HepG2 (cell line): ENCODE results near the gene NID1. TPM values are rescaled to one million over a fixed set of nuclear protein-coding genes. Genes with fewer than 3 reads are reported as not detected.

Source experiments
- ATAC-seq: fragments of 200-7000 bp; cut with Tn5 transposase; 3 replicates; pipeline ENCODE4 v1.9.1; 2020; ENCODE audit warnings: mild to moderate bottlenecking, moderate library complexity
- BruUV-seq: library from RNA; stranded (reverse); fragments of 400-500 nt; replicated peaks from 2 replicates; lab custom pipeline; 2021; lab: Mats Ljungman, UMichigan
- CTCF ChIA-PET: fragments of 300-600 bp; formaldehyde crosslinking; extraction: SDS; loops from one replicate; lab custom pipeline; 2021; ENCODE audit warnings: low total read pairs, inconsistent platforms, low intra/inter-chr PET ratio; lab: Yijun Ruan, JAX
- POLR2A ChIA-PET: fragments of 350-600 bp; sonication (Branson Sonifier 250); formaldehyde crosslinking; loops from one replicate; lab custom pipeline; 2020; ENCODE audit warnings: antibody characterized with exemption, inconsistent platforms; lab: Yijun Ruan, JAX
- DNase-seq: peaks from one replicate; pipeline ENCODE4 v3.0.0-alpha.2; 2015; ENCODE audit warnings: low spot score
- FAIRE-seq: peaks from 3 replicates; lab custom pipeline; 2011; peaks lifted over from hg19 to GRCh38; lab: Jason Lieb, UNC
- H2AFZ ChIP-seq: one replicate; pipeline ENCODE4 v1.6.1; 2011; ENCODE audit warnings: low read length, inconsistent platforms
- H3K27ac ChIP-seq: fragments of 300-600 bp; 3 replicates; pipeline ENCODE4 v1.8.0; 2011; ENCODE audit warnings: mixed run types, mild to moderate bottlenecking, mixed read lengths, low read length, inconsistent platforms; ENCODE audit not compliant: insufficient read depth; ENCODE audit errors: extremely low read length
- H3K27me3 ChIP-seq, 2 experiments: fragments of 200-600 bp in 1 of 2; 2 replicates in 1 of 2; 3 replicates in 1 of 2; pipeline versions ENCODE4 v1.6.0 to v1.8.0; 2011; ENCODE audit warnings: low read length in 2 of 2, mild to moderate bottlenecking in 2 of 2, moderate library complexity in 2 of 2, inconsistent platforms in 1 of 2; ENCODE audit not compliant: insufficient read depth in 2 of 2, control insufficient read depth in 1 of 2
- H3K36me3 ChIP-seq, 2 experiments: fragments of 200-600 bp in 1 of 2; replicated peaks in 1 of 2; 2 replicates in 1 of 2; 3 replicates in 1 of 2; pipeline versions ENCODE4 v1.5.1 to v1.8.0; 2011; ENCODE audit warnings: low read length in 2 of 2, inconsistent platforms in 1 of 2; ENCODE audit not compliant: insufficient read depth in 2 of 2, control insufficient read depth in 1 of 2
- H3K4me1 ChIP-seq: 2 replicates; pipeline ENCODE4 v1.5.1; 2012; ENCODE audit warnings: low read length, inconsistent platforms; ENCODE audit not compliant: insufficient read depth
- H3K4me2 ChIP-seq: 2 replicates; pipeline ENCODE4 v1.6.0; 2011; ENCODE audit warnings: low read depth, low read length, inconsistent platforms
- H3K4me3 ChIP-seq, 3 experiments: fragments of 200-600 bp in 1 of 3; sonication (generic), shearing (Covaris generic) in 1 of 3; replicated peaks in 1 of 3; 2 replicates each; pipeline ENCODE4 v1.5.1; 2011 to 2016; ENCODE audit warnings: low read length in 3 of 3, inconsistent platforms in 2 of 3, low read depth in 2 of 3, mild to moderate bottlenecking in 2 of 3, control low read depth in 1 of 3, mixed read lengths in 1 of 3; ENCODE audit not compliant: insufficient read depth in 1 of 3
- H3K79me2 ChIP-seq: one replicate; pipeline ENCODE4 v1.6.1; 2011; ENCODE audit warnings: low read length, inconsistent platforms; ENCODE audit not compliant: insufficient read depth
- H3K9ac ChIP-seq: 2 replicates; pipeline ENCODE4 v1.6.0; 2011; ENCODE audit warnings: mild to moderate bottlenecking, low read depth, low read length, inconsistent platforms; ENCODE audit not compliant: insufficient read depth
- H3K9me3 ChIP-seq: 2 replicates; pipeline ENCODE4 v1.5.1; 2012; ENCODE audit warnings: mild to moderate bottlenecking, low read length
- H4K20me1 ChIP-seq: 2 replicates; pipeline ENCODE4 v1.6.0; 2011; ENCODE audit warnings: inconsistent platforms, mild to moderate bottlenecking, low read length, moderate library complexity; ENCODE audit not compliant: insufficient read depth
- PRPF4 ChIP-seq: fragments of 200-400 bp; formaldehyde crosslinking; IDR thresholded peaks from 2 replicates; pipeline ENCODE4 v1.6.1; 2016; ENCODE audit warnings: low read length, low read depth; ENCODE audit not compliant: poor library complexity, severe bottlenecking
- ZFAT ChIP-seq: sonication (generic); formaldehyde crosslinking; conservative IDR thresholded peaks from 2 replicates; pipeline ENCODE4 v1.8.1; 2023; ENCODE audit warnings: missing genetic modification reagents, inconsistent platforms
- ZNF260 ChIP-seq: sonication (generic); formaldehyde crosslinking; IDR thresholded peaks from 2 replicates; pipeline ENCODE4 v1.4.0; 2020; ENCODE audit warnings: missing genetic modification reagents, low read depth, mild to moderate bottlenecking, borderline replicate concordance
- ZNF264 ChIP-seq: sonication (generic); formaldehyde crosslinking; IDR thresholded peaks from 2 replicates; pipeline ENCODE4 v1.4.0; 2020; ENCODE audit warnings: missing genetic modification reagents
- ZNF737 ChIP-seq: sonication (generic); formaldehyde crosslinking; IDR thresholded peaks from 2 replicates; pipeline ENCODE4 v1.5.0; 2020; ENCODE audit warnings: missing genetic modification reagents, mild to moderate bottlenecking, borderline replicate concordance
- ZNF792 ChIP-seq: IDR thresholded peaks from 2 replicates; pipeline ENCODE4 v1.6.1; 2016
- WGBS: methylation state at CpG from one replicate; pipeline ENCODE4 v1.1.6; 2017; ENCODE audit warnings: low lambda C conversion rate; 5-methylcytosine and 5-hydroxymethylcytosine counted together
- in situ Hi-C: cut with HindIII; loops from 2 replicates; pipeline ENCODE4 v1.10.0; 2017; ENCODE audit warnings: low pct_unique_long_range_greater_than_20kb; ENCODE audit not compliant: extremely low pct_ligation_motif_present
- intact Hi-C: fragments of 100-400 bp; cut with micrococcal nuclease; formaldehyde crosslinking; loops from one replicate; pipeline ENCODE4 v1.10.0; 2022; ENCODE audit not compliant: unreplicated experiment
- polyA plus RNA-seq, 8 experiments: library from polyadenylated mRNA; depleted of rRNA in 3 of 8; stranded (reverse) in 7 of 8; unstranded in 1 of 8; fragments of >200 nt; fragmentation: Illumina TruSeq in 4 of 8; extraction: Trizol in 4 of 8; gene quantifications; 2 replicates each; pipeline versions ENCODE4 v1.2.1 to v1.2.3, GENCODE V29; 2011 to 2016; ENCODE audit warnings: low read depth in 4 of 8, missing spikeins in 1 of 8, mixed read lengths in 1 of 8; ENCODE audit not compliant: insufficient read depth in 1 of 8
- total RNA-seq, 5 experiments: library from RNA; depleted of rRNA; stranded (reverse); fragments of >200 nt; fragmentation: Illumina TruSeq; extraction: Trizol; gene quantifications; 2 replicates each; pipeline ENCODE4 v1.2.3, GENCODE V29; 2016; ENCODE audit warnings: low read depth in 1 of 5
- TF ChIP-seq, protein P1 (sequence below): IDR thresholded peaks from 2 replicates; pipeline ENCODE4 v1.6.1; 2016
- TF ChIP-seq, protein P2 (sequence below): sonication (generic); formaldehyde crosslinking; IDR thresholded peaks from 2 replicates; pipeline ENCODE4 v1.4.0; 2020; ENCODE audit warnings: low read depth, missing genetic modification reagents

The NID1 gene
- total and polyA plus RNA-seq, 2 of the 13 experiments (the other 11 are each of a cell fraction or from before 2014, with no cell fraction given) = 50.2 to 56.1 TPM

GRCh38 chr1:236033336-236033735 is 31.6 kb downstream of the NID1 start:
- DNase-seq (no peak), ATAC-seq (no peak), FAIRE-seq (no peak)
- no peak for TF ChIP-seq ZFAT (CRISPR knock-in tag)
- TF ChIP-seq, protein P1, sequence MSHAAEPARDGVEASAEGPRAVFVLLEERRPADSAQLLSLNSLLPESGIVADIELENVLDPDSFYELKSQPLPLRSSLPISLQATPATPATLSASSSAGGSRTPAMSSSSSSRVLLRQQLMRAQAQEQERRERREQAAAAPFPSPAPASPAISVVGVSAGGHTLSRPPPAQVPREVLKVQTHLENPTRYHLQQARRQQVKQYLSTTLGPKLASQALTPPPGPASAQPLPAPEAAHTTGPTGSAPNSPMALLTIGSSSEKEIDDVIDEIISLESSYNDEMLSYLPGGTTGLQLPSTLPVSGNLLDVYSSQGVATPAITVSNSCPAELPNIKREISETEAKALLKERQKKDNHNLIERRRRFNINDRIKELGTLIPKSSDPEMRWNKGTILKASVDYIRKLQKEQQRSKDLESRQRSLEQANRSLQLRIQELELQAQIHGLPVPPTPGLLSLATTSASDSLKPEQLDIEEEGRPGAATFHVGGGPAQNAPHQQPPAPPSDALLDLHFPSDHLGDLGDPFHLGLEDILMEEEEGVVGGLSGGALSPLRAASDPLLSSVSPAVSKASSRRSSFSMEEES (CRISPR knock-in tag) = no peak
- TF ChIP-seq ZNF737 (CRISPR knock-in tag) = no peak
- TF ChIP-seq, protein P2, sequence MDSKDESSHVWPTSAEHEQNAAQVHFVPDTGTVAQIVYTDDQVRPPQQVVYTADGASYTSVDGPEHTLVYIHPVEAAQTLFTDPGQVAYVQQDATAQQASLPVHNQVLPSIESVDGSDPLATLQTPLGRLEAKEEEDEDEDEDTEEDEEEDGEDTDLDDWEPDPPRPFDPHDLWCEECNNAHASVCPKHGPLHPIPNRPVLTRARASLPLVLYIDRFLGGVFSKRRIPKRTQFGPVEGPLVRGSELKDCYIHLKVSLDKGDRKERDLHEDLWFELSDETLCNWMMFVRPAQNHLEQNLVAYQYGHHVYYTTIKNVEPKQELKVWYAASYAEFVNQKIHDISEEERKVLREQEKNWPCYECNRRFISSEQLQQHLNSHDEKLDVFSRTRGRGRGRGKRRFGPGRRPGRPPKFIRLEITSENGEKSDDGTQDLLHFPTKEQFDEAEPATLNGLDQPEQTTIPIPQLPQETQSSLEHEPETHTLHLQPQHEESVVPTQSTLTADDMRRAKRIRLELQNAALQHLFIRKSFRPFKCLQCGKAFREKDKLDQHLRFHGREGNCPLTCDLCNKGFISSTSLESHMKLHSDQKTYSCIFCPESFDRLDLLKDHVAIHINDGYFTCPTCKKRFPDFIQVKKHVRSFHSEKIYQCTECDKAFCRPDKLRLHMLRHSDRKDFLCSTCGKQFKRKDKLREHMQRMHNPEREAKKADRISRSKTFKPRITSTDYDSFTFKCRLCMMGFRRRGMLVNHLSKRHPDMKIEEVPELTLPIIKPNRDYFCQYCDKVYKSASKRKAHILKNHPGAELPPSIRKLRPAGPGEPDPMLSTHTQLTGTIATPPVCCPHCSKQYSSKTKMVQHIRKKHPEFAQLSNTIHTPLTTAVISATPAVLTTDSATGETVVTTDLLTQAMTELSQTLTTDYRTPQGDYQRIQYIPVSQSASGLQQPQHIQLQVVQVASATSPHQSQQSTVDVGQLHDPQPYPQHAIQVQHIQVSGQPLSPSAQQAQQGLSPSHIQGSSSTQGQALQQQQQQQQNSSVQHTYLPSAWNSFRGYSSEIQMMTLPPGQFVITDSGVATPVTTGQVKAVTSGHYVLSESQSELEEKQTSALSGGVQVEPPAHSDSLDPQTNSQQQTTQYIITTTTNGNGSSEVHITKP (CRISPR knock-in tag) = no peak
- no peak for TF ChIP-seq ZNF792 (CRISPR knock-in tag)
- no peak for TF ChIP-seq ZNF264 (CRISPR knock-in tag)
- no peak for TF ChIP-seq ZNF260 (CRISPR knock-in tag)
- TF ChIP-seq PRPF4 = no peak
- H3K79me2 ChIP-seq = no peaks in the 10 kb centered on the region
- no peaks in the 10 kb centered on the region for H4K20me1 ChIP-seq
- no peak overlapping the region for H3K4me3 ChIP-seq
- no peak overlapping the region for H3K9ac ChIP-seq
- H3K4me1 ChIP-seq = no peaks in the 10 kb centered on the region
- H3K36me3 ChIP-seq = peaks cover 24 to 64% of the 10 kb centered on the region in 2 experiments
- in situ Hi-C loops (no loop called here), intact Hi-C loops (no loop called here)
- H3K27ac ChIP-seq = no peak overlapping the region
- H3K27me3 ChIP-seq = no peaks in the 10 kb centered on the region
- 88% methylated on average over 4 of the region's 4 CpGs for WGBS
- no peak overlapping the region for H2AFZ ChIP-seq
- CTCF ChIA-PET = no interaction called here
- no peaks in the 10 kb centered on the region for H3K9me3 ChIP-seq
- POLR2A ChIA-PET = no interaction called here
- BruUV-seq = no TSS peak
- H3K4me2 ChIP-seq = no peak overlapping the region
